GM10248 (cell line): ENCODE data around the gene ITGB7.

Experiments used
- CTCF ChIA-PET: fragments of 300-600 bp; sonication (Branson Sonifier 250); formaldehyde crosslinking; extraction: SDS; loops from one replicate; lab custom pipeline; 2021; ENCODE audit warnings: antibody characterized with exemption; lab: Yijun Ruan, JAX
- POLR2A ChIA-PET: fragments of 350-650 bp; sonication (Branson Sonifier 250); formaldehyde crosslinking; extraction: SDS; loops from one replicate; lab custom pipeline; 2020; ENCODE audit warnings: antibody characterized with exemption; lab: Yijun Ruan, JAX
- DNase-seq: peaks from one replicate; pipeline ENCODE4 v3.0.0; 2012; ENCODE audit errors: extremely low spot score
- CTCF ChIP-seq: IDR thresholded peaks from 2 replicates; pipeline ENCODE4 v1.5.1; 2012; ENCODE audit warnings: mild to moderate bottlenecking, low read depth; ENCODE audit errors: extremely low read depth, missing control alignments, control extremely low read depth

ITGB7 gene

GRCh38 chr12:53201639-53202038 is 5.4 kb downstream of the ITGB7 start:
- ChIA-PET CTCF (interaction anchor here (0.8 to 19.5 kb wide), 10 partner anchors 11 to 307 kb away, joined by 3 to 383 read pairs (median 4); partner anchors contain the start of genes MYG1 and PFDN5), POLR2A (no interaction called here)
- no peak for DNase-seq
- TF ChIP-seq CTCF = no peak

- TF ChIP-seq CTCF = no peak
- ChIA-PET POLR2A (no interaction called here), CTCF (interaction anchor here (0.8 to 19.5 kb wide), 10 partner anchors 12 to 308 kb away, joined by 3 to 383 read pairs (median 4); partner anchors contain the start of genes MYG1 and PFDN5)
- DNase-seq = no peak
Observed at GRCh38 chr12:53201177-53201541, 5.9 kb downstream of the ITGB7 start.

GRCh38 chr12:53200458-53201176 is 6.4 kb downstream of the ITGB7 start:
- TF ChIP-seq CTCF = no peak
- ChIA-PET CTCF (interaction anchor here (0.8 to 19.5 kb wide), 9 partner anchors 12 to 308 kb away, joined by 3 to 383 read pairs (median 4); partner anchors contain the start of genes AAAS, MYG1 and PFDN5), POLR2A (interaction anchor here (0.6 kb wide), 1 partner anchor 25 kb away, joined by 5 read pairs; no protein-coding TSS in a partner anchor)
- peak; percentile 52 for DNase-seq

GRCh38 chr12:53200107-53200457 is 7.0 kb downstream of the ITGB7 start:
- CTCF ChIA-PET = interaction anchor here (0.8 to 19.5 kb wide), 6 partner anchors 13 to 145 kb away, joined by 3 to 383 read pairs (median 21); partner anchors contain the start of genes AAAS, MYG1 and PFDN5
- POLR2A ChIA-PET = interaction anchor here (0.6 kb wide), 1 partner anchor 24 kb away, joined by 5 read pairs; no protein-coding TSS in a partner anchor
- TF ChIP-seq CTCF = no peak
- no peak for DNase-seq

GRCh38 chr12:53199700-53200099 is 7.4 kb downstream of the ITGB7 start:
- POLR2A ChIA-PET = no interaction called here
- no peak for TF ChIP-seq CTCF
- CTCF ChIA-PET = interaction anchor here (0.6 to 19.5 kb wide), 12 partner anchors 9 to 221 kb away, joined by 3 to 383 read pairs (median 14); partner anchors contain the start of genes AAAS, CSAD, MYG1 and PFDN5
- no peak for DNase-seq

- ChIA-PET POLR2A (interaction anchor here (0.7 to 1.4 kb wide), 2 partner anchors 11 to 13 kb away, joined by 3 to 4 read pairs; no protein-coding TSS in a partner anchor), CTCF (interaction anchor here (0.8 to 19.5 kb wide), 13 partner anchors 9 to 223 kb away, joined by 3 to 383 read pairs (median 13); partner anchors contain the start of genes AAAS, CSAD, MYG1 and PFDN5)
- no peak for DNase-seq
- no peak for TF ChIP-seq CTCF
Observed at GRCh38 chr12:53198486-53199110, 8.5 kb downstream of the ITGB7 start.
